SKM-1 treated with dmso at 0.1 percent for 144 hours (cell line): ENCODE results near the gene ACVR1.

ENCODE experiments used
- DNase-seq: peaks from one replicate; lab custom pipeline; 2025; ENCODE audit not compliant: unreplicated experiment; lab: John Stamatoyannopoulos, UW

The ACVR1 gene

DNA sequence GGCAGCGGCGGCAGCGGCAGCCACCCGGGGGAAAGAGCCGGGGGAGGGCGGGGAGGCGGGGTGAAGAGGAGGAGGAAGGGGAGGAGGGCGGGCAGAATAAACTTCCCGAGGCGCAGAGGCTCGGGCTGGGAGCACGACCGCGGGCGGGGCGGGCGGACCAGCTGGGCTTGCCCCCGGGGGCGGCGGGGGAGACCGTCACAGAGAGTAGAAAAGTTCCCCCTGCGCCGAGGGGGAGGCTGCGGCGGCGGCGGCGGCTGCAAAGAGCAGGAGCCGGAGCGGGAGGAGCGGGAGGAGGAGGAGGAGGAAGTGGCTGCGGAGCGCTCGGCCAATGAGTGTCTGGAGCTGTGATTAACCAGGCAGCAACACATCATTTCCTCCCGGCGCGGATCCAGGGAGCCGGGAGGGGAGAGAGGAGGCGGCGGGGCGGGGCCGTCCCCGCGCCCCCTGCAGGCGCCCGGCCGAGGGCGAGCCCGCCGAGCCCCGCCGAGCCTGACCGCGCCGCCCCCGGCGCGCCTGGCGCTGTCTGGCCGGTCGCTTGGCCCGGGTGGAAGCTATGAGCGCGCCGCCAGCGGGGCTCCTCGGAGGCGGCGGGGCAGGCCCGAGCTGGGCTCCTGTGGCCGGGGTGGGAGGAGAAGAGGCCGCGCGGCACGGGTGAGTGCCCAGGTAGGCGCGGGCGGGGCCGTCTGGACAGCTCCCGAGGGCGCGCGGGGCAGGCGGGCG is at the start of gene ACVR1:
Gene ACVR1 (minus strand): TSS at position 265 of the 720 bp plus-strand sequence. CDS start 76,837 bp downstream, outside the sequence.
- peak; percentile 93 for DNase-seq

DNA sequence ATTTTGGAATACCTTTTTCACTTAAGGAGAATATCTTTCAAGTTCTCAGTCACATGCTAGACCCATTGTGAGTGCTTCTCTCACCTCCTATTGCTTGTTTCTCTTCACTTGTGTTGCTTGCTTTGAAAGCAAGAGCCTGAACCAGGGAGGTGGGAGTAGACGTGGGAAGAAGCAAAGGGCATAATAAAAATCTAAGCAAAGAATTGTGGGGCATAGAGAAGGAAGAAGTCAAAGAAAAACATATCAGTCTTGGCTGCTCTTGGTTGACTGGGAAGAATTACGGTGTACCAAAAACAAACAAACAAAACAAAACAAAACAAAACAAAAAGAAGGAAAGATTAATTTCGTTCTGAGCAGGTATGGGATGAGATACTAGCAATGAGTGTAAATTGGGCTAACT is 48.9 kb upstream of the ACVR1 start:
- no peak for DNase-seq

DNA sequence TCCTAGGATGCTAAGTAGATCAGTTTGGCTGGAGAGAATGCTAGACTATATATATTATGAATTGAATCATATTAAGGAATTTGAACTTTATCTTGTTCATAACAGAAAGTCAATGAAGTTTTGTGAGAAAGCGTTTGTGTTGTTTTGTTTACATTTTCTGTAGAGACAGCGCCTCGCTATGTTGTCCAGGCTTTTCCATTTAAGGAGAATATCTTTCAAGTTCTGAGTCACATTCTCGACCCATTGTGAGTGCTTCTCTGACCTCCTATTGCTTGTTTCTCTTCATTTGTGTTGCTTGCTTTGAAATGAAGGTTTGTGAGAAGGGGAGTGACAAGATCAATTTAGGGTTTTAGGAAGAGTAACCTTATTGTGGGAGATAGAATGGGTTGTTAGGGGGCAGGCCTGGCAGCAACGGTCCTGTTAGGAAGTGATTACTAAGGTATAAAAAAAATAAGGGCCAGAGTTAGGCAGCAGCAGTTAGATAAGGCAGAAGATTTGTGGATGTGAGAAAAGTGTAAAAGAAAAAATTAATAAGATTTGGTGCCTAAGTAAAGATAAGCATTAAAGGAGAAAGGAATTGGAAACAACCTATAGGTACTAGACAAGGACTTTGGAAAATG is 47.6 kb upstream of the ACVR1 start:
- DNase-seq: no peak

DNA sequence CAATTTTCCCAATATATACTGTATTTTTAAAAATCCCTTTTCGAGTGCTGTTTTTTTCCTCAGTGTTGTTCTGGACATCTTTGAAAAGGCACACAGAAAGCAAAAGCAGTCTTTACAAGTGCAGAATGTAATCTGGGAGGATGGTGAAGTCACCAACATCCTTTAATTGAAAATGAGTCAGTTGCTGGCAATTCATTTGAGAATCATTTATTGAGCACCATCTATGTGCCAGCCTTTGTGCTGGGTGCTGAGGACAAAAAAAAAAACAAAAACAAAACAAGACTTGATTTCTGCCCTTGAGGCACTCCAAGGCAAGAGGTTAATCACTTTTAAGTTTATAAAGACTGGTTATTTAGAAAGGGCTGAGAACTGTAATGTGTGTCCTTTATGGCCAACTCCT is 46.7 kb upstream of the ACVR1 start:
- DNase-seq: no peak

DNA sequence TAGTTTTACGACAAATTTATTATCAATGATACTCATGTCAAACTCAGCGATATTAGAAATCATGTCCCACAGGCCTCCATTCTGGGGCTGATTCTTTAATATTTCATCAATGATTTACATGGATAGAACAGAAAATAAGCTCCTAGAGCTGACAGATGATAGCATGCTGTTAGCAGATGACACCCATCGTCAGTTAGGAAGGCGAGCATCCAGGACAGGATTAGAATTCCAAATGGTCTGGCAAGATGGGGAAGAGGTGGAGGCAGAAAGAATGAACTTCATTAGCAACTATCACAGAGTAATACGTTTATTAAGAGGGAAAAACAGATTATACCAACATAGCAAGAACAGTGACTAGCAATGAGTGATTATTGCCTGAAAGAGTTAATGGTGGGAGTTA is 46.2 kb upstream of the ACVR1 start:
- no peak for DNase-seq

DNA sequence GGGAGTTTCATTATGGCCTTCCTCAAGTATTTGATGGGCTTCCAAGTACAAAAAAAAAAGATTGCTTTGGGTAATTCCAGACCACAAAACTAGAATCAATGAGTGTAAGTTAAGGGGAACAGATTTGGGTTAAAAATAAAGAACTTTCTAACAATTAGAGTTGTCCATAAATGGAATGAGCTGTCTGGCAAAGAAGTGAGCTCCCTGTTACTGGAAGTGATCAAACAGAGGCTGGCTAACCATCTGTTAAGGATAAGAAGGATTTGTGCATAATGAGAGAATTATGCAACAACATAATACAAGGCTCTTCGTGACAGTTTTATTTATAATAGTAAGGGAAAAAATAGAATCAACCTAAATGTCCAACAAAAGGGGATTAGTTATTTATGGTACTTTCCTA is 44.6 kb upstream of the ACVR1 start:
- DNase-seq: no peak

DNA sequence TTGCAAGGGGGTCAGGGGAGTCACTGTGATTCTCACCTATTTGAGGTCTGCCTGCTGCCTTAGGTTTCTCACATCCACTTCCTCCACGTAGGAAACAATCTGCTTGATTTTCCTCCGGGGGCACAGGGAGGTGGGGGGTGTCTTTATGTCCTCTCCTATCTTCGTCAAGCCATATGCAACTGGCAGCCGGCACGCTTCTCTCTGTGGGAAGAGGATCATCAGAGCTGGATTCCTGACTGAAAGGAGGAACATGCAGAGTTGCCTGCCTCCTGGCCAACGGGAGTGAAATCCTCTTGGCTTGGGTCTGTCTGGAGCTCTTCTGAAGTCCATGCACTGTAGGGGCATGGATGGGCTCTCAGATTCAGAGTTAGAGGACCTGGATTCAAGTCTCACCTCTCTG is 43.1 kb upstream of the ACVR1 start:
- no peak for DNase-seq

DNA sequence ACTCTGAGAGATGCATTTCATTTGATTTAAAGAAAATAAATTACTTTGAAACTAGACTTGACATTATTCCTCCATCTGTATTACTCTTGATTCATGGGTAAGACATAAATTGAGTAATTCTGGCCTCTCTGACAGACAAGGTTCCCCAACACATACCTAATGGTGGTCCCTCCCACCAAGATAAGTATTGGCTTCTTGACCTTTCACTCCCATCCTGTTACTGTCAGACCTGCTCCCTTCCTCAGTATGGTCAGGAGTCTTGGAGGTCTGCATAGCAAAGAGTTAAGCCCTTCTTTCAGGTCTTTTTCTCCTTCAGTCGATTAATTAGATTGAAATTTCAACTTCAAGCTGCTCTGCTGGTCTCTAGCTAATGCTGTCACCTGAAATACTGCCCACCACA is 42.2 kb upstream of the ACVR1 start:
- DNase-seq: no peak

DNA sequence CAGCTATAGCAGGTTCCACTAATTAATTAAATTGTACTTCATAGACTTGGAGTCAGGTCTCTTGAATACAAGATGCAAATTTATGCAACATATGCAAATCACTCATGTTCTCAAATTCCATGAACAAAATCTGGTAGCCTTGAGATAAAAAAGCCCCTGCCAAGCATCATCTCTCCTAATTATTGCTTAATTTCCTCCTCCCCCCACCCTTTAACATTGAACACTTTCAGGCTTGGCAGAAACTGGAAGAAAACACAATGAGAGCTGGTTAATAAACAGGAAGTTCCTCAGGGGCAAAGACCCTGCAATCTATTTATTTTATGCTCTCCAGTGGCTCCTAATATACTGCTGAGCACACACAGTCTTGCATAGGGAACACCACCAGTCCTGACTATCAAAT is 35.6 kb upstream of the ACVR1 start:
- DNase-seq: no peak

DNA sequence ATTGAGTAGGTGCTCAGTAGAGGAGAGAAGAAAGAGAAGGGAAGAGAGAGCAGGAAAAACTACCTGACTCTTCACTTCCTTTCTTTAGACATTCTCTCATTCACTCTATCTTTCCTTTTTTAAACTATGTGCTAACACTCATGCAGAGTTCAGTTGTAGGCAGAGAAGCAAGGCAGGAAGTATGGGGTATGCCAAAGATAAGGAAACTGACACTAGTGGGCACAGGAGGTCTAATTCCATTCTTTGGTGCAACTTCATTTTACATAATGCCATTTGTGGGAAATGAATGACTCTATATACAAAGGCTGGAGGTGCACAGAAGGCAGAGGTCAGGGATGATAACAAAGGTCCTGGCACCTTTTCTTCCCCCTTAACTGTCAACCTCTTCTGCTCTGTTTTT is 35.1 kb upstream of the ACVR1 start:
- DNase-seq: no peak

DNA sequence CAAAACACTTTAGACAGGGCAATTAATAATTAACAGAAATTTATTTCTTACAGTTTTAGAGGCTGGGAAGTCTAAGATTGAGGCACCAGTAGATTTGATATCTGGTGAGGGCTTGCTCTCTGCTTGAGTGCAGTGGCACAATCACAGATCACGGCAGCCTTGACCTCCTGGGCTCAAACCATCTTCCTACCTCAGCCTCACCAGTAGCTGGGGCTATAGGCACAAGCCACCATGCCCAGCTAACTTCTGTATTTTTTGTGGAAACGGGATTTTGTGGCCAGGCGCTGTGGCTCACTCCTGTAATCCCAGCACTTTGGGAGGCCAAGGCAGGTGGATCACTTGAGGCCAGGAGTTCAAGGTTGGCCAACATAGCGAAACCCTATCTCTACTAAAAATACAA is 29.0 kb upstream of the ACVR1 start:
- DNase-seq: no peak

DNA sequence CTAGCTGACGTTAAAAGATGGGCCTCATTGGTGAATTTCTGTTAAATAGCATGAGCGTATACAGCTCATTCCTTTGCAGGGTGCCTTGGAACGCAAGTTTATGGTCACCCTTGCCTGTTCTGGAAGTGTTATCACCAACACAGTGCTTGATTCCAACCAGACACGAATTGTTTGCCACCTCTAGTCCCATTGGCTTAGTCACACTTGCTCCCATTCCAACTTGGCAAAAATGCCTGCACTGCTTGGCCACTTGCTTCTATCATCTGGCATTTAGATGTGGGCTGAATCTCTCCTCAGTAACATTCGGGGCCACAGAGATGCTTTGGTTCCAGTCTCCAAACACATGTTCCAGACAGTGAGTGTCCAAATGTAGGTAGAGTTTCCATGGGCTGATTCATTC is 27.5 kb upstream of the ACVR1 start:
- DNase-seq: no peak

DNA sequence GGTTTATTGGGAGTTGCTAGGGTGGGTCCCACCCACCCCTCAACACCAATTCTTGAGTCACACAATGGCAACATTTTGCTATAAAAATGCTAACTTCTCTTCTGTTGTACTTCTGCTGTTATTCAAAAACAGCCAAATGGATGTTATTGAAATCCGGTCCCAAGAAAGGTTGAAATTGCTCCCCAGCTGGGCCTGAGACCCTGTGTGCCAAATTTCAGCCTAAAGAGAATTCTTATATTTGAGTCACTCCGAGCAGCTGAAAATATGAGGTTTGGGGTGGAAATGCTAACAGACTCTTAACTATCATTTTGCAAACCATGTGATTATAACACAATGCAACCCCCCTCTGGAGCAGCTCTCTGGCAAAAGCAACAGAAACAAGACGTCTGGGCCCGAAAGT is 27.0 kb upstream of the ACVR1 start:
- no peak for DNase-seq

DNA sequence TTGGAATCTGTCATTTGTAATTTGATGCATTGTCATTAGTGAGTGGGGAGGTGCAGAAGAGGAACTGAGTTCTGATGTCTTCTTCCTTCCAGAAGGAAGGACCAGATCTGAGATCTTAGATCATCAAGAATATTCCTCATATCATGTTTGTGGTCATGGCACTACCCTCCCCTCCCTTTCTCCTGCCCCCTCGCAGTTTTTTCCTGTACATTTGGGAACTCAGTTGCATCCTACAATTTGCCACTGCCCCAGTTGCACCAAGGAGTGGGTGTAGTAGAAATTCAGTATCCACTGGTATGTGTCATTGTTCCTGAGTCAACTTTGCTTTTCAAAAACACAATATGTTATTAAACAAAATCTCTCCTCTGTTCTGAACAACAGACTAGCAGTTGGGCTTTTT is 26.6 kb upstream of the ACVR1 start:
- no peak for DNase-seq

DNA sequence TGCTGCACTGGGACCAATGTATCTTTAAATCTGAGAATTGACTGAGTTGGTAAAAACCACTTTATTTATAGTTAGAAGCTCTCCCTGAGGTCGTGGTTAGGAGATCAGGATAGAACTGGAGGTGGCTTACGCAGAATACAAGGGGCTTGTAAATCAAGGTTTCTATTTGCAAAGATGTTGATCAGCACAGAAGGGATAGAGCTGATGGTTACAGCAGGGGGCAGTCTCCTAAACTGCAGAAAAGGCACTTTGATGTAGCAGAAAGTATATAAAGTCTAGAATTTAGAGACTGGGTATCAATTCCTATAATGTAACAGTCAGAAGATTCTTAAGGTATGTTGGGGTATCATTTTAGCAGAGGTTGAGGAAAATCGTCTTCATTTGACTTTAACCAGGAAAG is 25.2 kb upstream of the ACVR1 start:
- no peak for DNase-seq

DNA sequence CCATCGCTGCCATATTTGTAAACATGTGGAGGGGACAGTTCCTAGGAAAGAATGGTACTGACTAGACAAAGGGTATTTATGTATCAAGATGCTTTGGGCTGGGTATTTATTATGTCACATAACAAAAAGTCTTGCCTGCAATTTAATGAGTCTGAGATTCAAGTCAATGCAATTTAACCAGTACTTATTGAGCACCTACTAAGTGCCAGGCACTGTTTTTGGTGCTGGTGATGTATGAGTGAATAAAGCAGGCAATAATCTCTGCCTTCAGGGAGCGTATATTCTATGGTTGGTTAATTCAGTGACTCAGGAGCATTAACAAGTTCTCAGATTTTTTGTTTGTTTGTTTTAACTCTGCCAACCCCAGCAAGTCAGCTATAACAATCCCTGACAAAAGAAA is 24.6 kb upstream of the ACVR1 start:
- no peak for DNase-seq

DNA sequence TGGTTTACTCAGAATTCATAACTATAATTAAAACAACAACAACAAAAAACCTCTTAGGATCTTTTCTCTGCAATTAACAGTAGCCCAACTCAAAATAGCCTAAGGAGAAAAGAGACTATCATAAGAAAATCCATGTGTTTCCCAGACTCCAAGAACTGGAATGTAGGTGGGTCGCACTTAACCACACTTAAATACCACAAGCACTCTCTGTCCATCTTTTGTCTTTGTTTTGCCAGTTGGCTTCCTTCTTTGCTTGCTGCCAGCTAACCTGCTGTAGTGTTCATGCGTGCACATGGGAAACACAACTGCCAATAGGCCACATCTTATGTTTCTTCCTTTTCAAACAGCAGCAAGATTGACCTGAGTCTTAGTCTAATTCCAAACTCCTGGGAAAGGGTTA is 24.1 kb upstream of the ACVR1 start:
- no peak for DNase-seq

DNA sequence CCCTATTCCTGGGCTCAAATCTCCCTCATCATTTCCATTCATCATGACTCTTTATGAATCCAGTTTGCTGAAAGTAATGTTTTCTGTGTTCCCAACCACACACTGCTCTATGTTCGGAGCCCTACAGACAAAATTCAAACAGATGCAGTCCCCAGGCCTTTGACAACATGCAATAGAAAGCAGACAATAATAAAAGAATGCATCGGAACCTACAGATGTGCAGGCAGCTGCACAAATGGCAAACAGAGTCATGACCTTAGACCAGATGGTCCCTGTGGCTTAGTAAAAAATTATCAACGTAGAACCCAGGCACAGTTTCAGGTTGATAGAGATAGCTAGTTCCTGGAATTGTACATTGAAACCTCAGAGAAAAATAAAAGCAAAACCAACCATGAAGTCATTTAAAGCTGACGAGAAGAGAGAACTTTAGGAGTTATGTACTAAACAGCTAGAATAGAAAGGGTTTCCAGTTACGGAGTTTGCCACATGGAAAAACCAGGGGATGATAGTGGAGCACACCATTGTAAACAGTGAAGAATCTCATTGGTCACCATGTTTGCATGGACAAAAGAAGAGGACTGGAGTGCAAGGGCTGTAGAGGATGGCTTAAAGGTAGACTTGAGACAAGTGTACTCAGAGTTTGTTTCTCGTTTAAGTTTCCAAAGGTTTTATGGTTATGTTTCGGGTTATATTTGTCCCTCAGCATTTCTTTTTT is 23.2 kb upstream of the ACVR1 start:
- DNase-seq: no peak

DNA sequence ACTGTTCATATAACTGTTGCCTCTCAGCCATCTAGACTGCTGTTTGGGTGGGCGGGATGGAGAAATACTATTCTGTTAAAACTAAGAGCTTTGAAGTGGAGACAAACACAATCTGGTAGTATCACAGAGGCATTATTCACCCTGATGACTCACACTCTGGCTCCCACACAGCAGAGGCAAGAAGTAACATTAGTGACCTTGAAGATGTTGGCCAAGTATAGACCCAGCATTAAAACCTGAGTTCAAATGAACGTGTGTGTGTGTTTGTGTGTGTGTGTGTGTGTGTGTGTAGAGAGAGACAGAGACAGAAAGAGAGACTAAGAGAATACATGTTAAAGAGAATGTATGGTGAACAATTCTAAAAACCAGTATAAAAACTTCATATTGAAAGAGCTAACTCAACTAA is 22.5 kb upstream of the ACVR1 start:
- DNase-seq: no peak

DNA sequence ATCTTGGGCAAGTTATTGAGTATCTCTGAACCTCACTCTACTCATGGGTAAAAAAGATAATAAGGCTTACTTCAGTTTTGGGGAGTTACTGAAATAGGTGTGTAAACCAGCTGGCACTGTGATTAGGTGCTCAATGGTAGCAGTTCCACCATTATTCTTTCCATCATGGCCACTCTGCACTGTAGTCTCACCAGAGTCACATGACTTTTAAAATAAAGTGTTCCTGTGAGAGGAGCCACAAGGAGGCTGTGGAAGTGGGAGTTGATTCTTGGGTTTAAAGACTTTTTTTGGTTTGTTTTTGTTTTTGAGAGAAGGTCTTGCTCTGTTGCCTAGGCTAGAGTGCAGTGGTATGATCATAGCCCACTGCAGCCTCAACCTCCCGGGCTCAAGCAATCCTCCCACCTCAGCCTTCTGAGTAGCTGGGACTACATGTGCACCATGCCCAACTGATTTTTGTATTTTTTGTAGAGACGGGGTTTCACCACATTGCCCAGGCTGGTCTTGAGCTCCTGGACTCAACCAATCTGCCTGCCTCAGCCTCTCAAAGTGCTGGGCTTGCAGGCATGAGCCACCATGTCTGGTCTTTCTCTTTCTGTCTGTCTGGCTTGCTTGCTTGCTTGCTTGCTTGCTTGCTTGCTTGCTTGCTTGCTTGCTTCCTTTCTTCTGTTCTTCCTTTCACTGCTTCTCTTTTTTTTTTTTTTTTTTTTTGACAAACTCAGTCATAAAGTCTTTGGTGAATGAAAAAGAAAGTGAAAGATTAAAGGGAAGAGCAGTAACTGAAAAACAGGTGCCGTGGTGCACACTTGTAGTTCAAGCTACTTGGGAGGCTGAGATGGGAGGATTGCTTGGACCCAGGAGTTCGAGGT is 21.2 kb upstream of the ACVR1 start:
- DNase-seq: no peak

DNA sequence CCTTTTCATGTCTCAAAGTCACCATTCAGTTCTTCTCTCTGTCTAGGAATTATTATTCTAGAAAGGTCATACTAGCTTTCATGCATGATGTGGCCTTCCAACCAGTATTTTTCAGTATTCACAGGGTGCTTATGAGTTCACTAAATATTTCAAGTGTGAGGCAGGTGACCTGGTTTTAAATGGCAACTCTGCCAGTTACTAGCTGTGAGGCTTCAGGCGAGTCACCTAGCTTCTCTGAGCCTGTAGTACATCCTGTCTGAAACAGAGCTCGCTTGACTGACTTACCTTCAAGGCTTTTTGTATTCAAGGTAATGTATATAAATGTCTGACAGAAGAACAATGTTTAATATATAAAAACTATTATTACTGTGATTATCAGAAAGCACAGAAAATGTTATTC is 19.4 kb upstream of the ACVR1 start:
- DNase-seq: no peak
